HG03060 (cell line): ENCODE results near the gene ADGRG3.

Experiments used
- ATAC-seq: cut with Tn5 transposase; IDR thresholded peaks from one replicate; pipeline ENCODE4 v1.9.1; 2021; ENCODE audit warnings: low read depth, moderate number of reproducible peaks; ENCODE audit not compliant: unreplicated experiment

ADGRG3 gene

DNA sequence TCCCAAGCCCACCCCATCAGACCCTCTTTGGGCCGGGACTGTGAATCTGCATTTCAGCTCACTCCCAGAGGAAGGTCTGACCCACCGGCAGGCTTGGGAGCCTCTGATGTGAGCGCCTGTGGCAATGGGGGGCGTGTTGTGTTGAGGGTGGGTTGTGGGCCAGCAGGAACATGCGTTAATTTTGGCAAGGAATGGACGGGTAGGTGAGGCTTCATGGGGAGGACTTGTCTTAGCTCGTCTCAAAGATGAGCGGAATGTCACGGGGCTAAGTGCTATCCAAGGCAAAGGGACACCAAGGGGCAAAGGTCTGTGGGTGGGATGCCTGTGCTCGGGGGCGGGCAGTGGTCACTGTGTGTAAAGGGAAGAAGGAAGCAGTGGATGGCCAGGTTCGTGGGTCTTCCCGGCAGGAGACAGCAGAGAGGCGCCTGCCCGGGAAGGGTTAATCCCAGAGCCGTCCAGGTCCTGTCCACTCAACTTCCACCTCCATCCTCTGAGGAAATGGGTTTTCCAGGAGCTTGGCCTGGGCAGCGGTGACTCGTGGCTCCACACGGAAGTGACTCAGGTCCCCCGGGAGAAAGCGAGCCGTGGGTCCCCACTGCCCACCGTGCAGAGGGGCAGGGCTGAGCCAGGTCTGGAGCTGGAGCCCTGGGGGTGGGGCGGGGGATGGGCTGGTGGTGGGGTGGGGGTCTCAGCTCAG lies 22.3 kb upstream of the ADGRG3 start:
- ATAC-seq, result no peak

DNA sequence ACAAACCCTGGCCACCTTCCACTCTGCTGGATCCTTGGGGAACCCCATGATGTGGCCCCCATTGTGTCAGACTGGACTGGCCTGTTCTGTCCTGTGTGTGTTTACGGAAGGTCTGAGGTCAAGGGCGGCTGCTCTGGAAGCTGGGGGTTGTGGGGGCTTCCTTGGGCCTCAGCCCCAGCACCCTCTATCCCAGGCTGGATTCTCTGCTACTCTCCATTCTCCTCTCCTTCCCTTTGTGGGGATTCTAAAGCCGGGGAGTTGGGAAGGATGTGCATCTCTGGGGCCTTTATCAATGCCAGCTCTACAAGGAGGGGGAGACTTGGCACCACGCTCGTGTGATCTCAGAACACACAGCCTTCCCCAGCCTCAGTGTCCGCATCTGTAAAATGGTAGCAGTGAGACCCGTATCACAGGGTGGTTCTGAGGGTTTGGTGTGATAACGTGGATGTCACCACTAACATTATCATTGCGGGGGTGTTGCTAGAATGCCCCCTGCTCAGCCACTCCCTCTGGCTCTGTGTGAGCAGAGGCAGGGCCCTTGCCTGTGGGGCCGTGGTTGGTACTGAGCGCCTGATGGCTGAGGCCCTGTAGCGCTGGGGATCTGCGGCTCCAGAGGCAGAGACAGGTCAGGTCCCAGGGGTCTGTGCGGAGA lies 21.6 kb upstream of the ADGRG3 start:
- ATAC-seq, result no peak

DNA sequence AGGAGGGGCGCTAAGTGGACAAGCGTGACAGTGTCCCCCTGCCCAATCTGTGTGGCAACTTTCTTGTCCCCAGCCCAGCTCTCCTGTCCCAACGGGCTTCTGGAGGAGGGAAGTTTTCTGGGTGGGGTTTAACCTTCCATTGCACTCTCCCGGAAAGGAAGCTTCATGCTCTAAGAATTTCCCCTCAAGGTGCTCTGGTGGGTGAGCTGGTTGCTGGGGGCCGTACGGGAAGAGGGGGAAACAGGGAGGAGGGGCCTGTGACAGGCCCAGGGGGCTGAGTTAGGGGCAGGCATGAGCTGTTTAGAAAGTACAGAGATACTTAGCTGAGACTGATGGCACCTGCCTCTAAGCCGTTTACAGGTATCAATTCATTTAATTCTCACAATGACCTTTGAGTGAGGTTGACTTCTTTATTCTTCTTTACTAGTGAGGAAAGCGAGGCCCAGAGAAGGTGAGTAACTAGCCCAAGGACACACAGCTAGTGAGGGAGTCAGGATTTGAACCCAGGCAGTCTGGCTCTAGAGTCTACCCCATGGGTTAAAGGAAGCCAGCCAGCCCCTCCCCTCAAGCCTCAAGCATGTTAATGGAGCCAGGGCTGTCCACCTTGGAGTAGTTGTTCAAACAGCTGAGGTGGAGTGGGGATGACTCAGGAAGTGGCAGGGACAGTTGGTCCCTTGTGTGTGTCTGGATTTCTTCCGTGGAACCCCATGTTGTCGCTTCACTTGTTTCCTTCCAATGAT lies 20.8 kb upstream of the ADGRG3 start:
- no peak for ATAC-seq

DNA sequence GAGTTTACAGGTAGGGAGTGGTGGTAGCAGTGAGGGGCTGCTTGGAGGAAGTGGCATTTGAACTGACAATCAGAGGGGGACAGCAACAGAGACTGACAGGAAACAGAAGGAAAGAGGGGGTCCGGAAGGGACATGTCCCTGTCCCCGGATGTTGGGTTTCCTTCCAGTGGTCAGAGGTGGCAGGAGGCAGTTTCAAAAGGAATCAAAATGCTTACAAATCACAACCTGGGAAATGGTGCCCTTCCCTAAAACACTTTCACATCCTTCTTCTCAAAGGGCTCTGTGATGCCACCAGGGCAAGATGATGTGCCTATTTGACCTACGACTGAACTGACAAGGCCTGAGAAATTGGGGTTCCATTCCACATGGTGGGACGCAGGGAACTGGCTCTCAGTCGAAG lies 20.0 kb upstream of the ADGRG3 start:
- no peak for ATAC-seq

DNA sequence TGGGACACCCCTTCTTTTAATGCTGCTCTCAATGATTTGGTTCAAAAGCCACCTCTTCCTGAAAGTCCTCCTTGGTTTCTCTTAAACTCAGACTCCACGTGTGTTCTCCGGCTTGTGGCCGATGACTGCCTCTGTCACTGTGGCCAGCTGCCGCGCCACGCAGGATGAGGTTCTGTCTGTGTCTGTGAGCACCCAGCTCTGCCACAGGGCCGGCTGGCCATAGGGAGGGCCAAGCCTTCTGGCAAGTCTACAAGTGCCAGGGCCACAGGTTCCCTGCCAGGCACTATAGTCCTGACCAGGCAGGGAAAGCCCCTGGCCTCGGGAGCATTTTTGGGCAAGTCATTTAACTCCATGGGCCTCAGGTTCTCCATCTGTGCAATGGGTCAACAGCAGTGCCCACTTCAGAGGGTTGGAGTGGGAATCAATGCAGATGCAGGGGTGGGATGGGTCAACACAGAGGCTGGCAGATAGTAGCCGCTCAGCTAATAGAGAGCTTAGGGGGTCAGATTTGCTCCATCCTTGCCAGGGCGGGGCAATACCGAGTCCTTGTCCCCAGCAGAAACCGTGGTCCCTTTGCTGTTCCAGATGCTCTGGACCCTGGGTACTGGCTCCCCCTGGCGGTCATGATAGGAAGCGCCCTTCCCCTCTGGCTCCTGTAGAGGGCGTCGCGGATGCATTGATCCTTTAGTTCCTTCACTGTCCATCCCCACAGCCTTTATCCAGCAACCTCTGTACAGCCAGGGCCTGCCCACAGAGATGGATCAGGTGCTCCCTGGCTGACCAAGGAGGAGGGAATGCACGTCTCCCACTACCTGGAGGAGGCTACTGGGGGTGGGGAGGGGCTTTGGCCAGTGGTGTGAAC lies 19.3 kb upstream of the ADGRG3 start:
- ATAC-seq, result no peak

DNA sequence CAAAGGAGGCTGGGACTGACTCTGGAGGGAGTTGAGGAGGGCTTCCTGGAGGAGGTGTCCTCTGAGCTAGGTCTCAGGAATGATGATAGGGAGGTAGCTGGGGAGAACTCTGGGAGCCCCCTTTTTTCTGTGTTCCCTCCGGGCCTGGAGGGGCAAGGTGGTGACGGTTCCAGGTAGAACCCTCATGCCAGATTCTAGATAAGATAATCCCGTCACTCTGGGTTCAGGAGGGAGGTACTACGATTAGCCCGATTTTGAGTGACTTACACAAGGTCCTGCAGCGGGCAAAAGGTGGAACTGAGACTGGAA lies 18.7 kb upstream of the ADGRG3 start:
- ATAC-seq, result no peak

DNA sequence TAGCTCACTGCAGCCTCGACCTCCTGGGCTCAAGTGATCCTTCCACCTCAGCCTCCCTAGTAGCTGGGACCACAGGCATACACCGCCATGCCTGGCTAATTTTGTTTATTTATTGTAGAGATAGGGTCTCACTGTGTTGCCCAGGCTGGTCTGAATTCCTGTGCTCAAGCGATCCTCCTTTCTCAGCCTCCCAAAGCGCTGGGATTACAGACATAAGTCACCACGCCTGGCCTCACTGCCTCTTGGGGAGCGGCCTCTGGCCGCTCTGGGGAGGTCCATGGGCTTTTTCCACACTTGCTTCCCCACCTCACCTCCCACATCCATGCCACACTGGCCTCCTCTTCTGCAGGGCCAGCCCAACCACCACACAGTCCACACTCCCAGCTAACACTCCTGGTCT lies 18.3 kb upstream of the ADGRG3 start:
- no peak for ATAC-seq

DNA sequence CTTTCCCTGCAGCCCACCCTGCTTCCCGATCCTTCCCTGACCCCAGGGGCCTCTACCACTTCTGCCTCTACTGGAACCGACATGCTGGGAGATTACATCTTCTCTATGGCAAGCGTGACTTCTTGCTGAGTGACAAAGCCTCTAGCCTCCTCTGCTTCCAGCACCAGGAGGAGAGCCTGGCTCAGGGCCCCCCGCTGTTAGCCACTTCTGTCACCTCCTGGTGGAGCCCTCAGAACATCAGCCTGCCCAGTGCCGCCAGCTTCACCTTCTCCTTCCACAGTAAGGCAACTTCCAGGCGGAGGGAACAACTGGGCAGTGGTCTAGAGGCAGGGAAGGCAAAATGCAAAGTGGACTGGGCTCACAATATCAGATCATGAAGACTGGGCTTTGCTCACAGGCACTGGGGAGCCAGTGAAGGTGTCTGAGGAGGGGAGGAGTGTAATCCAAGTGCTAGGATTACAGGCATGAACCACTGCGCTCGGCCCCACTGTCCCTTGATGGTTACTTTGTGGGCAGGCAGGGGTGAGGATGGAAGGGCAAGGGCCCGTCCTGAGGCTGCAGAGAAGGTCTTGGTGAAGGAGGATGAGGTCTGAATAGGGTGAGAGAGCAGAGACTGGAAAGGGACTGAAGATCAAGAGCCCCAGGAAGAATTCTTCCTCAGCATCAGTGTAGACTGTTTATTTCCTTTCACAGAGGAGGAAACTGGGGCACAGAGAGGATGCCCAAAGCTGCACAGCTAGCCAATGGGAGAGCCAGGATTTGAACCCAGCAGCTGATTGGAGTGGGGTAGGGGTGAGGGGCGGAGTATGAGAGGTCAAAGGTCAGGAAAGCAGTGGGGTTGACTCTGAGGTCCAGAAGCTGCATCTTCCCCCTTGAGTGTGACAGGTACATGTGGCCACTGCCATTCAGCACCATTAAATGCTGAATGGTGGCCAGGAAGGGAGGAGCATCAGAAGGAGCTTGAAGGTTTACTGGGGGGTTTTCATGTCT lies 16.5 kb upstream of the ADGRG3 start:
- ATAC-seq, result no peak

DNA sequence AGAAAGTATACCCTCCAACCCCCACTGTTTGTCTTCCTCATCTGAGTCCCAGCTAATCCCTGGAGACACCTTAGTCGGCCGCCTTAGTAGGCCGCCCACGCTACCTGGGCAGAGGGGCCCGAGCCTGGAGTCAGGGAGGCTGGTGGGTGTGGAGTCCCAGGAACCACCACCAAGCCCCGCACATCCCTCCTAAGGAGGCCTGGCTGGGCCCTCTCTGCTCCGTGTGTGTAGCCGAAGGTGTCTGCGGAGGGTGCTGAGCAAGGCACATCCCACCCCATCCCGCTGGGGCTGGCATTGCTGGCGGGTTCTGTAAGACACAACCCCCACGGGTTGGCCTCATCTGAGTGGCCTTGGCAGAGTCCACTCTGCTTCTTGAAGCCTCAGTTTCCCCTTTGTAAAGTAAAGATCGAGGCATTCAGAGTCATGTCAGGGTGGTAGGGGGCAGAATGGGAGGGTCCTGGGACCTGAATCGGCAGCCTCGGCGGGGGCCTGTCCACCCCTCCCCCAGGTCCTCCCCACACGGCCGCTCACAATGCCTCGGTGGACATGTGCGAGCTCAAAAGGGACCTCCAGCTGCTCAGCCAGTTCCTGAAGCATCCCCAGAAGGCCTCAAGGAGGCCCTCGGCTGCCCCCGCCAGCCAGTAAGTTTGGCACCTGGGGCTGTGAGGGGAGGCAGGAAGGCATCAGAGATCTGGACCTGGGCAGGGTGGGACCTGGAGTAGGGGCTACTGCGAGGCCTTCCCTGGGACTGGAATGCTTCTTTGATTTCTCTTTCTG lies 15.2 kb upstream of the ADGRG3 start:
- ATAC-seq, result no peak

DNA sequence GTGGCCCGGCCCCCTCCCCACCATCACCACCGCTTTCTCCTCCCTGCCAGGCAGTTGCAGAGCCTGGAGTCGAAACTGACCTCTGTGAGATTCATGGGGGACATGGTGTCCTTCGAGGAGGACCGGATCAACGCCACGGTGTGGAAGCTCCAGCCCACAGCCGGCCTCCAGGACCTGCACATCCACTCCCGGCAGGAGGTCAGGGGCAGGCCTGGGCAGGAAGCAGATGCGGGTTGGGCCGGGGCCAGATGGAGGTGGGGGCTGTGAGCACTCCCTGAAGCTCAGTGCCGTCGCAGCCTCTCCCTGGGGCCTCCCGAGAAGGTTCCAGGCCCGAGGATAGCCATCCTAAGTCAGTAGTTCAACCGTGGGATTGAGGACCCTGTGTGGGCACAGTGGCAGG lies 14.2 kb upstream of the ADGRG3 start:
- no peak for ATAC-seq

DNA sequence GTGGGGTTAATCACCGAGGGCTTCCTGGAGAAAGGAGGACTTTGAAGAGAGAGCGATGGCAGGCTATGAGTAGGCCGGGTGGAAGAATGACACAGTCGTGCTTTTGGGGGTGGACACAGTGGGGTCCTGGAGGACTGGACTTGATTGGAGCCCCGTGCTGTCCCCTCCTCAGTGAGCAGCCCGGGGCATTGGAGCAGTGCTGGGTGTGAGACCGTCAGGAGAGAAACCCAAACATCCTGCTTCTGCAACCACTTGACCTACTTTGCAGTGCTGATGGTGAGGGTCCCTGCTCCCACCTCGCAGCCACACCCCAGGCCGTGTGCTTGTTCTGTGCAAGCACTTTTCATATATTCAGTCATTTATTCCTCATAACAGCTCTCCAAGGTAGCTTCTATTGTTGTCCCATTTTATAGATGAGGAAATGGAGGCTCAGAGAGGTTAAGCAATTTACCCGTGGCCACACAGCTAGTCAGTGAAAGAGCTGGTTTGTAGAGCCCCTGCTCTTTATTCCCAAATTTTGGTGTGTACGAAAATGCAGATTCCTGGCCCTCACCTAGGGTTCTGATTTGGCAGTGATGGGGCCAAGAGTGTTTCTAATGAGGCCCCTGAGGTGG lies 11.7 kb upstream of the ADGRG3 start:
- no peak for ATAC-seq

DNA sequence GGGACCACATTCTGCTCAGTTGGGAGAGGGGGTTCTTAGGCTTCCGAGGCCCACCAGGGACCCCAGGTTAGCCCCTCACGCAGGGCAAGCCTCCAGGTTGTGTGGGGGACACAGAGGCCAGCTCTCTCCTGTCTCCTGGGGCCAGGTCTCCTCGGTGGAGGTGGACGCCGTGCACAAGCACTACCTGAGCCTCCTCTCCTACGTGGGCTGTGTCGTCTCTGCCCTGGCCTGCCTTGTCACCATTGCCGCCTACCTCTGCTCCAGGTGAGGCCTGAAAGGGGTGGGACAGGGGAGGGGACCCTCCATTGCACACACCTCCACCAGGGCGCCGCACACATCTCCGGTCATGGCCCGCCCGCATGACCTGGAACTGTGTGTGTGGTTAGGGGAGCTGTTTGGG lies 10.9 kb upstream of the ADGRG3 start:
- no peak for ATAC-seq

DNA sequence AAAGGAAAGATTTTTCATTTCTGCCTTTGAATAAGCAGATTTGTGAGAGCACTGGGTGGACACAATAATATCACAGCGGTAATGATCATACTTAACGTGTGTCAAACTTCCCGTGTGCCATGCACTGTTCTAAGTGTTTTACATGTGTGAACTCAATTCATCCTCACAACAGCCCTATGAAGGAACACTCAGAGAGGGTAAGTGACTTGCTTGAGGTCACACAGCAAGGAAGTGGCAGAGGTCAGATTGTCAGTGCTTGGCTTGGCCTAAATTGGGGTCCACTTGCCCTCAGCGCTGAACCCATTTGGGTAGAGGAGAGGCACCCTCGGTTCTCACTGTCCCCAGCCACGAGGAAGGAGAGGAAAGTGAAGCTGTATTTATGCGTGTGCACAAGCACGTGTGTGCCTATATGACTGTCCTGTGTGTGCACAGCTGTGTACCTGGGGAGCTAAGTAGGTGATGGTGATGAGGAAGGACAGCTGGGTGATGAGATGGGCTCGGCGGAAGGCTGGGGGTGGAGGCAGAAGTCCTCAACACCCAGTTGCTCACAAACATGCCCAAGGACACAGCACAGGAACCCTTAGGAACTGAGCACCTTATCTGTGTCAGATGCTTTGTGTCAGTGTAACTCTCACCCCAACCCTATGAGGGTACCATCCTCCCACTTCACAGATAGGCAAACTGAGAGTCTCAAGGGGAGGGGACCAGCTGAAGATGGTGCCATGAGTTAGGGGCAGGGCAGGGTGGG lies 9.8 kb upstream of the ADGRG3 start:
- no peak for ATAC-seq

DNA sequence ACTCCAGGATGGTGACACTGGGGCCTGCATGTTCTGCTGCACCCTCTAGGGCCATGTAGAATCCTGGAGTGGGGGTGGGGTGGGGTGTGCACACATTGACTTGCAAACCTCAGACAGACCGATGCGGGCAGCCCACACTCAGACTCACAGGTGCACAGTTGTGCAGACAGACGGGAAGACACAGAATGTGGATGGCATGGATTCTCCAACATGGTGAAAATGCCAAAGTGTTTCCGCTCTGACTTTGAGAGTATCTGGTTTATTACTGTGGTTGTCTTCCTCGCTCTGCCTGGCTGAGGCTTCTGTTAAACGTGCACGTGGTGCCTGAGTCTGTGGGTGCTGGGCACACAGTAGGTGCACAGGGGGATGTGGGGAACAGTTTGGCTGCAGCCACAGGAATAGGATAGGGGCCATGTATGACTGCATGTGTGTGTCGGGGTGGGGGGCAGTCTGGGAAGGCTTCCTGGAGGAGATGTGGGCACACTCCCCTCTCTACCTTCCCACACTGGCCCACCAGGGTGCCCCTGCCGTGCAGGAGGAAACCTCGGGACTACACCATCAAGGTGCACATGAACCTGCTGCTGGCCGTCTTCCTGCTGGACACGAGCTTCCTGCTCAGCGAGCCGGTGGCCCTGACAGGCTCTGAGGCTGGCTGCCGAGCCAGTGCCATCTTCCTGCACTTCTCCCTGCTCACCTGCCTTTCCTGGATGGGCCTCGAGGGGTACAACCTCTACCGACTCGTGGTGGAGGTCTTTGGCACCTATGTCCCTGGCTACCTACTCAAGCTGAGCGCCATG lies 9.0 kb upstream of the ADGRG3 start:
- no peak for ATAC-seq

DNA sequence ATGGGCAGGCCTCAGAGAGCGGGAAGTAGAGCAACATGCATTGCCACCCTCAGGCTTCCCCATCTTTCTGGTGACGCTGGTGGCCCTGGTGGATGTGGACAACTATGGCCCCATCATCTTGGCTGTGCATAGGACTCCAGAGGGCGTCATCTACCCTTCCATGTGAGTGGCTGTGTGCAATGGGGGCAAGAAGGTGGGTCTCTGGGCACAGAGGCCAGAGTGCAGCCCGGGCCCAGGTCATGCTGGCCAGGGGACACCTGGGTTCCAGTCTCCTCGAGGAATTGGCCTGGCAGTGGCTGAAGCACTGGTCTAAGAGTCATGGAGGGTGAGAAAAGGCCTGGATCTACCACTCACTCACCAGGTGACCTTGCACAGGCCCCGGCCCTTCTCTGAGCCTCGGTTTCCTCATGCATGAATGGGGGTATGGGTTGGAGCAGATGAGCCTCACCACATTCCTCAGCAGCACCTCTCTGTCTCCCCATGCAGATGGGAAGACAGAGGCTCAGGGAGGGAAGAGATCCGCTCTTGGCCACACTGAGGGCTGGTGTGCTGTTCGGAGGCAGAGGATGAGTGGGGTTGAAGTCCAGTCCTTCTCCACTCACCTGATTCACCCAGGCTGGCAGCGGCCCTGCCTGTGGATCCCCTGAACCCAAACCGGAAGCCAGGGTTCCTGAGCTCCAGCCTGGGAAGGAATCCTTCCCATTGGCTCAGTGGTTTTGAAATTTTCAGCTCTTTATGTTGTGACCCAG lies 7.2 kb upstream of the ADGRG3 start:
- no peak for ATAC-seq

DNA sequence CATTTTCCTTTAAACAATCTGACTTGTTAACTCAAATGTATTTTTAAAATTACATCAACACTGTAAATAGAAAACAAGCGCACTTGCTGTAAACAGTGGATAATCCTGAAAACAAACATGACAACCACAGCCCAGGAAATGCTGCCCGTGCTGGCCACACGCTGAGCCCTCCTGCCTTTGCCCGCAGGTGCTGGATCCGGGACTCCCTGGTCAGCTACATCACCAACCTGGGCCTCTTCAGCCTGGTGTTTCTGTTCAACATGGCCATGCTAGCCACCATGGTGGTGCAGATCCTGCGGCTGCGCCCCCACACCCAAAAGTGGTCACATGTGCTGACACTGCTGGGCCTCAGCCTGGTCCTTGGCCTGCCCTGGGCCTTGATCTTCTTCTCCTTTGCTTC lies 6.6 kb upstream of the ADGRG3 start:
- no peak for ATAC-seq
